GM23338 (cell line): Measurements from ENCODE around the gene TP73.

Experiments used
- CREB1 ChIP-seq: fragments of 250-450 bp; sonication (Bioruptor Pico); IDR thresholded peaks from 2 replicates; pipeline ENCODE4 v1.5.0; 2020; ENCODE audit warnings: low read depth, mild to moderate bottlenecking, moderate library complexity
- EZH2 ChIP-seq: fragments of 200-600 bp; sonication (generic); IDR thresholded peaks from one replicate; pipeline ENCODE4 v1.8.0; 2017; ENCODE audit warnings: antibody characterized with exemption, mild to moderate bottlenecking, low read depth; ENCODE audit not compliant: unreplicated experiment
- EZH2phosphoT487 ChIP-seq: fragments of 200-600 bp; sonication (generic); IDR thresholded peaks from one replicate; pipeline ENCODE4 v1.8.1; 2018; ENCODE audit warnings: antibody characterized with exemption; ENCODE audit not compliant: unreplicated experiment
- JUNB ChIP-seq: IDR thresholded peaks from one replicate; pipeline ENCODE4 v1.6.1; 2016; ENCODE audit warnings: antibody characterized with exemption; ENCODE audit not compliant: unreplicated experiment
- NANOG ChIP-seq: IDR thresholded peaks from 2 replicates; pipeline ENCODE4 v1.6.1; 2016; ENCODE audit warnings: antibody characterized with exemption, borderline replicate concordance
- POLR2AphosphoS5 ChIP-seq: IDR thresholded peaks from 2 replicates; pipeline ENCODE4 v1.6.1; 2016; ENCODE audit warnings: antibody characterized with exemption, low read depth
- STAT1 ChIP-seq: IDR thresholded peaks from one replicate; pipeline ENCODE4 v1.6.1; 2016; ENCODE audit warnings: antibody characterized with exemption; ENCODE audit not compliant: unreplicated experiment
- ZNF114 ChIP-seq: fragments of 250-450 bp; sonication (Bioruptor Pico); IDR thresholded peaks from 2 replicates; pipeline ENCODE4 v1.5.0; 2020; ENCODE audit warnings: mild to moderate bottlenecking, moderate library complexity
- ZNF331 ChIP-seq: fragments of 250-450 bp; sonication (Bioruptor Pico); IDR thresholded peaks from 2 replicates; pipeline ENCODE4 v1.5.0; 2020; ENCODE audit warnings: low read depth, mild to moderate bottlenecking, moderate library complexity
- TF ChIP-seq, protein P1 (sequence below): IDR thresholded peaks from one replicate; pipeline ENCODE4 v1.6.1; 2018; ENCODE audit warnings: antibody characterized with exemption; ENCODE audit not compliant: unreplicated experiment
- TF ChIP-seq, protein P2 (sequence below), 2 experiments: fragments of 200-600 bp in 1 of 2; sonication (generic) in 1 of 2; conservative IDR thresholded peaks; 2 replicates each; pipeline versions ENCODE4 v1.5.1 to v1.6.1; 2016 to 2017; ENCODE audit warnings: antibody characterized with exemption in 2 of 2, low read depth in 2 of 2, mild to moderate bottlenecking in 2 of 2, moderate library complexity in 1 of 2
- TF ChIP-seq, protein P3 (sequence below): fragments of 250-450 bp; sonication (Bioruptor Pico); IDR thresholded peaks from 2 replicates; pipeline ENCODE4 v1.5.0; 2020; ENCODE audit warnings: mild to moderate bottlenecking, moderate library complexity

DNA sequence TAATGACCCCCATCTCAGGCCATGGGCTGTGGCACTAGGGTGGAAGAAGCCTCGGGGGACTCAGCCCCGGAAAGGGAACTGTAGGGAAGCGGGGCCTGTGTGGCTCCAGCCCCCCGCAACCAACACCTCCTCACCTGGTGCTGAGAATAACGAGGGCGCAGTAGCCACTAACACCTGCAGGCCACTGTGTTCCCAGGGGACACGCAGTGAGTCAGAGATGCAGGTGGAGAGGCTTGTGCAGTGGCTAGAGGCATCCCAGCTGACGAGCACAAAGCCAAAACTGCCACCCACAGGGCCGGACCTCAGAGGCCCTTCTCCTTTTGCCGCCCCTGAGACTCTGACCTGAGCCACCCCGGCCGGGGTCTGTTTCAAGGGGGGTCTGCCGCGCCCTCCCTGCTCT is 66.4 kb downstream of the TP73 start:
- TF ChIP-seq, protein P1, sequence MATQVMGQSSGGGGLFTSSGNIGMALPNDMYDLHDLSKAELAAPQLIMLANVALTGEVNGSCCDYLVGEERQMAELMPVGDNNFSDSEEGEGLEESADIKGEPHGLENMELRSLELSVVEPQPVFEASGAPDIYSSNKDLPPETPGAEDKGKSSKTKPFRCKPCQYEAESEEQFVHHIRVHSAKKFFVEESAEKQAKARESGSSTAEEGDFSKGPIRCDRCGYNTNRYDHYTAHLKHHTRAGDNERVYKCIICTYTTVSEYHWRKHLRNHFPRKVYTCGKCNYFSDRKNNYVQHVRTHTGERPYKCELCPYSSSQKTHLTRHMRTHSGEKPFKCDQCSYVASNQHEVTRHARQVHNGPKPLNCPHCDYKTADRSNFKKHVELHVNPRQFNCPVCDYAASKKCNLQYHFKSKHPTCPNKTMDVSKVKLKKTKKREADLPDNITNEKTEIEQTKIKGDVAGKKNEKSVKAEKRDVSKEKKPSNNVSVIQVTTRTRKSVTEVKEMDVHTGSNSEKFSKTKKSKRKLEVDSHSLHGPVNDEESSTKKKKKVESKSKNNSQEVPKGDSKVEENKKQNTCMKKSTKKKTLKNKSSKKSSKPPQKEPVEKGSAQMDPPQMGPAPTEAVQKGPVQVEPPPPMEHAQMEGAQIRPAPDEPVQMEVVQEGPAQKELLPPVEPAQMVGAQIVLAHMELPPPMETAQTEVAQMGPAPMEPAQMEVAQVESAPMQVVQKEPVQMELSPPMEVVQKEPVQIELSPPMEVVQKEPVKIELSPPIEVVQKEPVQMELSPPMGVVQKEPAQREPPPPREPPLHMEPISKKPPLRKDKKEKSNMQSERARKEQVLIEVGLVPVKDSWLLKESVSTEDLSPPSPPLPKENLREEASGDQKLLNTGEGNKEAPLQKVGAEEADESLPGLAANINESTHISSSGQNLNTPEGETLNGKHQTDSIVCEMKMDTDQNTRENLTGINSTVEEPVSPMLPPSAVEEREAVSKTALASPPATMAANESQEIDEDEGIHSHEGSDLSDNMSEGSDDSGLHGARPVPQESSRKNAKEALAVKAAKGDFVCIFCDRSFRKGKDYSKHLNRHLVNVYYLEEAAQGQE = no peak
- TF ChIP-seq ZNF114 (CRISPR knock-in tag) = no peak
- no peak for TF ChIP-seq EZH2phosphoT487
- TF ChIP-seq, protein P2, sequence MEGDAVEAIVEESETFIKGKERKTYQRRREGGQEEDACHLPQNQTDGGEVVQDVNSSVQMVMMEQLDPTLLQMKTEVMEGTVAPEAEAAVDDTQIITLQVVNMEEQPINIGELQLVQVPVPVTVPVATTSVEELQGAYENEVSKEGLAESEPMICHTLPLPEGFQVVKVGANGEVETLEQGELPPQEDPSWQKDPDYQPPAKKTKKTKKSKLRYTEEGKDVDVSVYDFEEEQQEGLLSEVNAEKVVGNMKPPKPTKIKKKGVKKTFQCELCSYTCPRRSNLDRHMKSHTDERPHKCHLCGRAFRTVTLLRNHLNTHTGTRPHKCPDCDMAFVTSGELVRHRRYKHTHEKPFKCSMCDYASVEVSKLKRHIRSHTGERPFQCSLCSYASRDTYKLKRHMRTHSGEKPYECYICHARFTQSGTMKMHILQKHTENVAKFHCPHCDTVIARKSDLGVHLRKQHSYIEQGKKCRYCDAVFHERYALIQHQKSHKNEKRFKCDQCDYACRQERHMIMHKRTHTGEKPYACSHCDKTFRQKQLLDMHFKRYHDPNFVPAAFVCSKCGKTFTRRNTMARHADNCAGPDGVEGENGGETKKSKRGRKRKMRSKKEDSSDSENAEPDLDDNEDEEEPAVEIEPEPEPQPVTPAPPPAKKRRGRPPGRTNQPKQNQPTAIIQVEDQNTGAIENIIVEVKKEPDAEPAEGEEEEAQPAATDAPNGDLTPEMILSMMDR (conservative IDR thresholded peaks at IDR 0.05; ENCODE audit: low read depth in 2 of 2) = no peak
- no peak for TF ChIP-seq POLR2AphosphoS5
- no peak for TF ChIP-seq ZNF331 (CRISPR knock-in tag)
- TF ChIP-seq, protein P3, sequence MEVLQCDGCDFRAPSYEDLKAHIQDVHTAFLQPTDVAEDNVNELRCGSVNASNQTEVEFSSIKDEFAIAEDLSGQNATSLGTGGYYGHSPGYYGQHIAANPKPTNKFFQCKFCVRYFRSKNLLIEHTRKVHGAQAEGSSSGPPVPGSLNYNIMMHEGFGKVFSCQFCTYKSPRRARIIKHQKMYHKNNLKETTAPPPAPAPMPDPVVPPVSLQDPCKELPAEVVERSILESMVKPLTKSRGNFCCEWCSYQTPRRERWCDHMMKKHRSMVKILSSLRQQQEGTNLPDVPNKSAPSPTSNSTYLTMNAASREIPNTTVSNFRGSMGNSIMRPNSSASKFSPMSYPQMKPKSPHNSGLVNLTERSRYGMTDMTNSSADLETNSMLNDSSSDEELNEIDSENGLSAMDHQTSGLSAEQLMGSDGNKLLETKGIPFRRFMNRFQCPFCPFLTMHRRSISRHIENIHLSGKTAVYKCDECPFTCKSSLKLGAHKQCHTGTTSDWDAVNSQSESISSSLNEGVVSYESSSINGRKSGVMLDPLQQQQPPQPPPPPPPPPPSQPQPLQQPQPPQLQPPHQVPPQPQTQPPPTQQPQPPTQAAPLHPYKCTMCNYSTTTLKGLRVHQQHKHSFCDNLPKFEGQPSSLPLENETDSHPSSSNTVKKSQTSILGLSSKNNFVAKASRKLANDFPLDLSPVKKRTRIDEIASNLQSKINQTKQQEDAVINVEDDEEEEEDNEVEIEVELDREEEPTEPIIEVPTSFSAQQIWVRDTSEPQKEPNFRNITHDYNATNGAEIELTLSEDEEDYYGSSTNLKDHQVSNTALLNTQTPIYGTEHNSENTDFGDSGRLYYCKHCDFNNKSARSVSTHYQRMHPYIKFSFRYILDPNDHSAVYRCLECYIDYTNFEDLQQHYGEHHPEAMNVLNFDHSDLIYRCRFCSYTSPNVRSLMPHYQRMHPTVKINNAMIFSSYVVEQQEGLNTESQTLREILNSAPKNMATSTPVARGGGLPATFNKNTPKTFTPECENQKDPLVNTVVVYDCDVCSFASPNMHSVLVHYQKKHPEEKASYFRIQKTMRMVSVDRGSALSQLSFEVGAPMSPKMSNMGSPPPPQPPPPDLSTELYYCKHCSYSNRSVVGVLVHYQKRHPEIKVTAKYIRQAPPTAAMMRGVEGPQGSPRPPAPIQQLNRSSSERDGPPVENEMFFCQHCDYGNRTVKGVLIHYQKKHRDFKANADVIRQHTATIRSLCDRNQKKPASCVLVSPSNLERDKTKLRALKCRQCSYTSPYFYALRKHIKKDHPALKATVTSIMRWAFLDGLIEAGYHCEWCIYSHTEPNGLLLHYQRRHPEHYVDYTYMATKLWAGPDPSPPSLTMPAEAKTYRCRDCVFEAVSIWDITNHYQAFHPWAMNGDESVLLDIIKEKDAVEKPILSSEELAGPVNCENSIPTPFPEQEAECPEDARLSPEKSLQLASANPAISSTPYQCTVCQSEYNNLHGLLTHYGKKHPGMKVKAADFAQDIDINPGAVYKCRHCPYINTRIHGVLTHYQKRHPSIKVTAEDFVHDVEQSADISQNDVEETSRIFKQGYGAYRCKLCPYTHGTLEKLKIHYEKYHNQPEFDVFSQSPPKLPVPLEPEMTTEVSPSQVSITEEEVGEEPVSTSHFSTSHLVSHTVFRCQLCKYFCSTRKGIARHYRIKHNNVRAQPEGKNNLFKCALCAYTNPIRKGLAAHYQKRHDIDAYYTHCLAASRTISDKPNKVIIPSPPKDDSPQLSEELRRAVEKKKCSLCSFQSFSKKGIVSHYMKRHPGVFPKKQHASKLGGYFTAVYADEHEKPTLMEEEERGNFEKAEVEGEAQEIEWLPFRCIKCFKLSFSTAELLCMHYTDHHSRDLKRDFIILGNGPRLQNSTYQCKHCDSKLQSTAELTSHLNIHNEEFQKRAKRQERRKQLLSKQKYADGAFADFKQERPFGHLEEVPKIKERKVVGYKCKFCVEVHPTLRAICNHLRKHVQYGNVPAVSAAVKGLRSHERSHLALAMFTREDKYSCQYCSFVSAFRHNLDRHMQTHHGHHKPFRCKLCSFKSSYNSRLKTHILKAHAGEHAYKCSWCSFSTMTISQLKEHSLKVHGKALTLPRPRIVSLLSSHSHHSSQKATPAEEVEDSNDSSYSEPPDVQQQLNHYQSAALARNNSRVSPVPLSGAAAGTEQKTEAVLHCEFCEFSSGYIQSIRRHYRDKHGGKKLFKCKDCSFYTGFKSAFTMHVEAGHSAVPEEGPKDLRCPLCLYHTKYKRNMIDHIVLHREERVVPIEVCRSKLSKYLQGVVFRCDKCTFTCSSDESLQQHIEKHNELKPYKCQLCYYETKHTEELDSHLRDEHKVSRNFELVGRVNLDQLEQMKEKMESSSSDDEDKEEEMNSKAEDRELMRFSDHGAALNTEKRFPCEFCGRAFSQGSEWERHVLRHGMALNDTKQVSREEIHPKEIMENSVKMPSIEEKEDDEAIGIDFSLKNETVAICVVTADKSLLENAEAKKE (CRISPR knock-in tag) = no peak
- no peak for TF ChIP-seq CREB1
- TF ChIP-seq EZH2 = no peak
- no peak for TF ChIP-seq STAT1
- no peak for TF ChIP-seq JUNB
- TF ChIP-seq NANOG = no peak
